GM19324 (cell line): ENCODE measurements around the gene HAND1.

ENCODE experiments used
- ATAC-seq: cut with Tn5 transposase; IDR thresholded peaks from one replicate; pipeline ENCODE4 v1.9.1; 2021; ENCODE audit warnings: mild to moderate bottlenecking, moderate library complexity; ENCODE audit not compliant: unreplicated experiment, low FRiP score

The HAND1 gene

DNA sequence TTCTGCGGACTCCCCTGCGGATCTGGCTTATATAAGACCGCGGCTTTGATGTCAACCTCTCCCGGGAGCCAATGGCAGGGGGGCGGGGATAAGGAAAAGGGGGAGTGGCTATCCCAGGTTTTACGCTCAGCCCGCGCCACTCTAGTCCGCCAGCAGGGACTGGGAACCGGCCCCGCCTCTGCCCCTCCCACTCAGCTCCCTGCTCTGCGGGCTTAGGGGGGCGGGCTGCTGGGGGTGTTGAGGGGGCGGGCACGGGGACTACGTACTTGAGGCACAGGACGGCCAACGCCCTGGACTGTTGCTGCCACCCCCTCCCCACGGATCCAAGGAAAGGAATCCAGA, at the start of gene HAND1:
HAND1 (minus strand) TSS at position 4 of the 342 bp plus-strand sequence. CDS start 219 bp downstream, outside the sequence.
- ATAC-seq: no peak

- no peak for ATAC-seq
Observed at GRCh38 chr5:154526231-154527226, 48.5 kb upstream of the HAND1 start.

- ATAC-seq: no peak
Observed at GRCh38 chr5:154524859-154525258, 46.8 kb upstream of the HAND1 start.

- no peak for ATAC-seq
Observed at GRCh38 chr5:154524181-154524580, 46.2 kb upstream of the HAND1 start.

GRCh38 chr5:154523709-154524108, 45.7 kb upstream of the HAND1 start:
- no peak for ATAC-seq

- no peak for ATAC-seq
Observed at GRCh38 chr5:154523104-154523503, 45.1 kb upstream of the HAND1 start.

- ATAC-seq: no peak
Observed at GRCh38 chr5:154522284-154522683, 44.3 kb upstream of the HAND1 start.

DNA sequence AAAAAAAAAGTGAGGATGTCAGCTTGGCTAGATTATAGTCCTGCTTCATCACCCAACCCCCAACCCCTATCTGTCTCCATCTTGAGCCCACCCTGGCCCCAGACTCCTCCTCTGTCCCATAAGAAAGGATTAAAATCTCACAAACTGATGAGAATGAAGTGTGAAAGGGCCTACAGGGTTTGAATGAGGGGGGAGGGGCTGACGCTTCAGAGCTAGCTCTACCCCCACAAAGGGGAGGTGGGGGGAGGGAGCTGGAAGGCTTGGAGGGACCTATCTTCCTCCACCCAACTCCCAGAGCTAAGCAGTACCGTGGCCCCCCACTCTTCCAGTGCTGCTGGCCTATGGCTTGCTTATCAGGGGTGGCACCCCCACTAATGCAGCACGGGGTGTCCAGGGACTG, 43.7 kb upstream of the HAND1 start:
- no peak for ATAC-seq

DNA sequence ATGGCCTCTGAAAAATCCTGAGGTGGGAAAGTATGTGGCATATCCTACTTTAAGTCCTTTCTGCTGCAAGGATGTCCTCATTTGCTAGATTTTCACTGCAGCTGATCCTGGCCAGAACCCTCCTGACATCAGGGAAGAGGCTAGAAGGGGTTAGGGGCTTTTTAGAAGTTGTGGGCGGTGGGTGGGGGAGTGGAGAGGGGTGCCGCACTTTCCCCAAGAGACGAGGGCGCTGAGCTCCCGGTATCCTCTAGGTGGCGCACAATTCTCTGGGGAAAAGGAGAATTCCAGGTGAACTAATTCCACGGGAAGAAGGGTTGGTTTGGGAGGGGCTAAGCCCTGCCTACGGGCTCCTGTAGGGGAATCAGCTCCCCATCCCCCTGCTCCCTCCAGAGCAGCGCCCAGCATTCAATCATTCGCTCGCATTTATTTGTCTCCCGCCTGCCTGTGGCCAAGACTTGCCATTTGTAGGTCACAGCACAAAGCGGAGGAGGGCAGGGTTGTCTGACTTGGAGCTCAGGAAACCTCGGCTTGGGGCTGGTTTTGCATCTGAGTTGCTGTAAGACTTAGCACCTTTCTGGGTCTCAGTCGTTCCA, 42.9 kb upstream of the HAND1 start:
- ATAC-seq: no peak

DNA sequence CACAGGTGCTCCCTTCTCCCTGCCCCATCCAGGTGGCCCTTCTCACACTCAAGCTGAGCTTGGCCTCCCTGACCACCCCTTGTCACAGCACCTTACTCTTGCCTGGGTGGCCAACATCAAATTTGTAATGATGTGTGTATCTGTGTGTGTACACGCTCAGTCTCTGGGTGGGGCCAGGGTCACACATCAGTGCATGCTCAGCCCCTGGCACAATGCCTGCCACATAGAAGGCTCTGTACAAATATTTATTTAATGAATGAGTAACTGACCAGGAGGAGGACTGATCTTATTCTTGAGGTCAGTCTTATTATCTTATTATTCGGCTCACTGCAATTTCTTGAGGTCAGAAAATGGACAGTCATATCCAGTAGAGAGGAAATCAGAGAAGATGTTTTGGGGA, 41.3 kb upstream of the HAND1 start:
- no peak for ATAC-seq

GRCh38 chr5:154518438-154518867, 40.4 kb upstream of the HAND1 start:
- ATAC-seq: no peak

DNA sequence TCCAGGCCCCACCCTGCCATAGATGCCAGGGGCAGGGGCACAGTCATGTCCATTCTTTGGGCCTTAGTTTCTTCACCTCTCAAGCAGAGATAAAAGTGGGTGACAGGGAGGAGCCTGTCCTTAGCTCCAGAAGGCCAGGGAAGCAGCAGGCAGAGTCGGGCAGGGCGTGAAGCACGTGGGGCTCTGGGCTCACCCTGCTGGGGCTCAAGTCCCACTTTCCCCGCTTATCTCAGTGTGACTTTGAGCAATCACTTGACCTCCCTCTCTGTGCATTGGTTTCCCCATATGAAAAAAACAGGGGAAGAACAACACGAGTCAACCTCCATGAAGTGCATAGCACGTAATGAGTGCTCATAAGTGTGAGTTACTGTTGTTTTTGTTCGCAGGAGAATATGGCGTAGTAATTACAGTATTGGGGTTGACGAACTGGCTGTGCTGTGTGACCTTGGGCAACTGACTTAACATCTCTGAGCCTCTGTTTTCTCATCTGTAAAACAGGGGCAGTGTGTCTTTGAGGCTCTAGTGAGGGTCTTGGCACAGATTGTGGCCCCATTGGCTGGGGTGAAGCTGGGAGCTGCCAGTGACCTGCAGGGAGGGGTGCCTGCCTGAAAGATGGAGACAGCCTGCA, 39.9 kb upstream of the HAND1 start:
- ATAC-seq: no peak

- ATAC-seq: no peak
Observed at GRCh38 chr5:154517181-154517580, 39.2 kb upstream of the HAND1 start.

DNA sequence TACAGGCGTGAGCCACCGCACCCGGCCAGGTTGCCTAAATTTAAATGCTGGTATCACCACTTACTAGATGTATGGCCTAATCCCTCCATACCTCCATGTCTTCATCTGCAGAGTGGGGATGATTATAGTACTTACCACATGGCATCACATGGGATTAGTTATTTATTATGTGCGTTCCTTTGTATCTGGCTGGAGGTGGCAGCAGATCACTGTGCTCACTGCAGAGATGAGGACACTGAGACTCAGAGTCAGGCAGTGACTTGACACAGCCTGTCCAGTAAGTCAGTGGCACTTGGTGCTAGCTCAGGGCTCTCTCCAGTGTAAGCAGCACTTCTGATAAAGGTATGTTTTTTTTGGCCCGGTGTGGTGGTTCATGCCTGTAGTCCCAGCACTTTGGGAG, 38.4 kb upstream of the HAND1 start:
- ATAC-seq: no peak

GRCh38 chr5:154515488-154515887, 37.5 kb upstream of the HAND1 start:
- ATAC-seq: peak; percentile 42

GRCh38 chr5:154514331-154514730, 36.3 kb upstream of the HAND1 start:
- ATAC-seq: no peak

GRCh38 chr5:154513669-154514084, 35.6 kb upstream of the HAND1 start:
- no peak for ATAC-seq

GRCh38 chr5:154511984-154512383, 34.0 kb upstream of the HAND1 start:
- no peak for ATAC-seq

DNA sequence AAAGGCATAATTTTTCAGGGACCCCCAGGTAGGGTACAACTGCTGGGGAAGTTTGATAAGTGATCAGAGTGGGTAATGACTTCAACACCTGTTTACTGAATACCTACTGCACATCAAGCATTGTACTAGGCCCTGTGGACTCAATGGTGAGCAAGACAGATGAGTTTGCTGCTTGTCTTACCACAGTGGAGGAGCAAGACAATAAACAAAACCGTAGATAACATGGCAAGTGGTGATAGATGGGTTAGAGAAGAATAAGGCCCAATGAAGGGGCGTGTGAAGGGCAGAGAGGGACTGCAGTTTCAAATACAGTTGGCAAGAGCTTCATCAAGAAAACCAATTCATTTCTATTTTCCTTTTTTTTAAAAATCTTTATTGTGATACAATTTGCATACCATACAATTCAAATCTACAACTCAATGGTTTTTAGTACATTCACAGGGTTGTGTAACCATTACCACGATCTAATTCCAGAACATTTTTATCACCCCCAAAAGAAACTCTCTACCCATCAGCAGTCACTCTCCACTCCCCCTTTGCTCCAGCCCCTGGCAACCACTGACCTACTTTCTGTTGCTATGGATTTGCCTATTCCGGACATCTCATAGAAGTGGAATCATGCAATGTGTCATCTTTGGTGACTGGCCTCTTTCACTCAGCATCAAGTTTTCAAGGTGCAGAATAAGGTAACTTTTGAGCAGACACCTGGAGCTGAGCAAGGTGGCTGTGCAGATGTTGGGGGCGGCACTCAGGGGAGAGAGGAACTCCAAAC, 31.9 kb upstream of the HAND1 start:
- ATAC-seq: no peak

DNA sequence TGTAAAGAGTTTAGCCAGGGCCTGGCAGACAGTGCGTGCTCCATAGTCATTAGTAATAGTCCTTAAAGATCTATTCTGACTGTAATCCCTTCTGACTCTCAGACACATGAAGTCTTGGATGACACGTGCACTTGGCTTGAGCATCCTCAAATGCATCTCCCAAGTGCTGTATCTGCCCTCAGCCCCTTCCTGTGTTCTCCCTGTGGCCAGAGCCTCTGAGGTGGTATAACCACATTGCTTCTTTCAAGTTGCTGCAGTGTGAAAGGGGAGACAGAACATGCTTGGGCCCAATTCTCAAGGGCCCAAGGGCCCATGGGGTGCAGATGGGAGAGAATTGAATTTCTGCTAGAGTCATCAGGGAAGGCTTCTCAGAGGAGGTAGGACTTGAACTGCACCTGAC, 30.1 kb upstream of the HAND1 start:
- no peak for ATAC-seq

DNA sequence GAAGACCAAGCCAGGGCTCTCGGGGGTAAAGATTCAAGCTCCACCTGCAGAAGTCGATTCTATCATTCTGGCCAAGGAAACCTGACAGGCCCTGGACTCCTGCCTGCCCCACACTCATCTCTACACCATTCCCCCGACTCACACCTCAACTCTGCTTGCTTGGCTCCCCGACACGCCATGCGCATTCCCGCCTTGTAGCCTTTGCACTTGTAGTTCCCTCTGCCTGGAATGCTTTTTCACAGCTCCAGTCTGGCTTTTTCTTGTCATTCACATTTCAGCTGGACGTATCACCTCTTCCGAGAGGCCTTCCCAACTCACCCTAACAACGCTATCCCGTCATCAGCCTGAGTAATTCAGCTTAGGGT, 28.7 kb upstream of the HAND1 start:
- no peak for ATAC-seq
